GM19452 (cell line): ENCODE measurements around the gene DOP1B.

Experiments
- ATAC-seq: cut with Tn5 transposase; IDR thresholded peaks from one replicate; pipeline ENCODE4 v1.9.1; 2021; ENCODE audit not compliant: unreplicated experiment

The DOP1B gene

DNA sequence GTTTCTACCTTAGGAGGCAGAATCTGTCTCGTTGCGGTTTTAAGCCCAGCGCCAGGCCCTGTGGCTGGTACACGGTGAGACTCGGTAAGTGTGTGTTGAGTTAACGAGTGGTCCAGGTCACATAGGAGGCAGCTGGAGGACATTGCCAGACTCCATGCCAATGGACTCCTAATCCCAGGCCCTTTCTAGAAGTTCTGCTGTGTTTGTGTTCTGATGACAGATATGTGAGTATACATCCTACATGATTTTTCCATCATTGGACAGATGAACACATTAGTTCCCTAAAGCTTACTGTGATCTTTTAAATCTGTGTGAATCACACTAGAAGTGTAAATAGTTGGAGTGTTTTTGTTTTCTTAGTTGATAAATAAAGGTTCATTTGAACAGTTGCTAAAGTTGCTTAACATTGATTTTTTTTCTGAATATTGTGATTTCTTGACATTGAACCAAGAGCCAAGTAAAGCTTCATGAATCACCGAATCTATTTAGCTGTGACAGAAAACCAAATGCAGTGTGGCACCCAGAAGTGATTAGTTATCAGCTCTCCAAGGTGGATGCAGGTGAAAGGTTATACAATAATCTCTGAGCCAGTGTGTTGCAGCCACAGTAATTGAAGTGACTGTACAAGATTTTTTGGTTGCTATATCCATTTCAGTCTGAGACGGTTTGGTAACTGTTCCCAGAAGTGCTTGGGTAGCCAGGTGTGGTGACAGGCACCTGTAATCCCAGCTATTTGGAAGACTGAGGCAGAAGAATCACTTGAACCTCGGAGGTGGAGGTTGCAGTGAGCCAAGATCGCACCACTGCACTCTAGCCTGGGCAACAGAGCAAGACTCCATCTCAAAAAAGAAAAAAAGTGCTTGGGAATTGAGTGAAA is 46.3 kb downstream of the DOP1B start:
- no peak for ATAC-seq

DNA sequence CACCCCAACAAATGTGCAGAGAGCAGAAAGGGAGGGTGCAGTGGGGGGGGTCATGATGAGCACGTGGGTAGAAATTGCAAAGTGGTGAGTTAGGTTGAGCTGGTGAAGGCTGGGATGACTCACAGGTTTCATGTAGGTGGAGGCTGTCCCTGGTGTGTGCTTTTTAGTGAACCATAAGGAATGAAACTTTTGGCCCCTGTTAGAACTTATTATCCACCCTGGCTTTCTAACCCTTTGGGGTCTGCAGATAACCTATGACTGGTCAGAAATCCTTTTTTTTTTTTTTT is 46.9 kb downstream of the DOP1B start:
- no peak for ATAC-seq

DNA sequence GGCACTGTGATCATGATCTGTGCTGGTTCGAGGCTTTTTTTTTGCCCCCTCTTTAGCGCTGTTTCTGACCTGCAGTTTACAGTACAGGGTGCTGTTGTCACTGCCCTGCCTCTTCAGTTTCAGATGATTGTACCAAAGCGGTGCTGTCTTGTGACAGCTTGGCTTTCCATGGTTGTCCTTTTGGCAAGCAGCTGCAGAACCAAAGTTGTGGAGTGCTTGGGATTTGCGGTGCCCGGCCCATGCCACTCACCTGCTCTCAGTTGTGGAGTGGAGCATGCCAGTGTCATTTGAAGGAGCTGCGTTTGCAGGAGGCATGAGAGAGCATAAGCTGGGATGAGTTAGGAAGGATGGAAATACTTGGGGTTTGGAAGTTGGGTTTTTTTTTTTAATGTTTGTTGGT is 48.4 kb downstream of the DOP1B start:
- ATAC-seq = no peak

DNA sequence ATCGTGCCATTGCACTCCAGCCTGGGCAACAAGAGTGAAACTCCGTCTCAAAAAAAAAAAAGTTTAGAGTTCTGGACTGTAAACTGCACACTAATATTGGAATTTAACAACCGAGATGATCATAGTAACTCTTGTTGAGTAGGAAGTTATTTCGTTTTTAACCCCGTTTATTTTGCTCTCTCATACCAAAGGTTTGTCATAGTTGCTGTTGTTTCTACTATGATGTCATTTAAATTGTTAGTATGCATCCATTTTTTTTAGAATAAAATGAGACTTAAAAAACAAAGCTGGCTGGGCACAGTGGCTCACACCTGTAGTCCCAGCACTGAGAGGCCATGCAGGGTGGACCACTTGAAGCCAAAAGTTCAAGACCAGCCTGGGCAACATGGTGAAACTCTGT is 49.3 kb downstream of the DOP1B start:
- ATAC-seq = no peak
